ENCODE data around the gene FBXO40.

The FBXO40 gene

DNA sequence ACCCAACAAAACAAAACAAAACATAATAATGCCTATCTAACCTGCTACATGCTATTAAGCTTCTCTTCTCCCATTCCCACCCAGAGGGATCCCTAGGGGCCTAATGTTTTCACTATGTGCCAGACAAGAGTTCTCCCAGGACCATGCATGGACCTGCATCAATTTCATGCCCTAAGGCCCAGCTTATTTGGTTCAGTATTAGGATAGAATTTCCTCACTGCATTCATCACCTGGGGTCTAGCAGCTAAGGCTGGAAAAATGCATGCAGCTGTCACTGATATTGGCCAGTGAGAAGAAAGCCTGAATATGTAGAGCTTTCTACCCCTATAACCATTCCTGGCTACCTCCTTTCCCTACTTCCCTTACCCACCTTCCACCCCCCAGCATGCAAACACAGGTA is 69.6 kb downstream of the FBXO40 start:
- ATAC-seq (no peak), DNase-seq (no peak)

GRCh38 chr3:121663171-121663847 is 70.1 kb downstream of the FBXO40 start:
- ATAC-seq (no peak), DNase-seq (no peak)

DNA sequence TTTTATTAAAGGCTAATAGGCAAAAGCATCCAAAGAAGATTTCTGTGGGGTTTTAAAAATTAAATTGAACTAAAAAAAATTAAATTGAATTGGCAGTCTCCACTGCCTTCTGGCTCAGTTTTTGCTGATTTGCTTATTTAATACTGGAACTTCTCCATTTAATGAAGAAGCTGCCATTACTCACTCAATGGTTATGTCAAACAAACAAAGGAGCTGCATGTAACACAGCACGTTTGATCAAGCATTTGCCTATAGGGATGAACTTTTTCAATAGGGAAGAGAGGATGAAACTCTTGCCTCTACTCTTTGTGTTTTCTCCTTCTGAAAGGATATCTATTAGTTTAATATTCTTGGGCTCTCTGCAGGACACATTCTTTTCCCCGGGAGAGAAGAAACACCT is 72.3 kb downstream of the FBXO40 start:
- no peak for DNase-seq
- no peak for ATAC-seq

- DNase-seq (no peak), ATAC-seq (no peak)
These were observed 74.2 kb downstream of the FBXO40 start for GRCh38 chr3:121667333-121667732.

DNA sequence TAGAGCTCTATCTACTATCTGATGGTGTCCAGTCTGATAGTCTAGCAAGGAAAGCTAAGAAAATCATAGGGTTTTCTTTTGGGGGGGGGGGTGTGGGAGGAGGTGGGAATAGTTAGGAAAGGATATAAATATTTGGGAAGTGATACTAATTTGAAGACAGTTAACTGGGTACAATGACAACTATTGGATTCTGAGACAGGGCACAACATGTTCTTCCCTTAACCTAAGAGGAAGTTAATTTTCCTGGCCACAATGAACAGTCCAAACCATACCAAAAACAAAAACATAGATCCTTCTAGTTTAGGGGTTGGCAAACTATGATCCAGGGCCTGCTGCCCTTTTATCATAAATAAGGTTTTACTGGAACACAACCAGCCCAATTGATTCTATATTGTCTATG is 77.5 kb downstream of the FBXO40 start:
- ATAC-seq: no peak
- no peak for DNase-seq

- ATAC-seq (no peak), DNase-seq (no peak)
These were observed 84.0 kb downstream of the FBXO40 start for GRCh38 chr3:121677141-121677540.
